ENCODE data around the gene POLR2B. TPM values are rescaled to one million over a fixed set of nuclear protein-coding genes. Genes with fewer than 3 reads are reported as not detected.

The POLR2B gene
- total RNA-seq, 1 experiment from 2014 or later = 117 TPM

DNA sequence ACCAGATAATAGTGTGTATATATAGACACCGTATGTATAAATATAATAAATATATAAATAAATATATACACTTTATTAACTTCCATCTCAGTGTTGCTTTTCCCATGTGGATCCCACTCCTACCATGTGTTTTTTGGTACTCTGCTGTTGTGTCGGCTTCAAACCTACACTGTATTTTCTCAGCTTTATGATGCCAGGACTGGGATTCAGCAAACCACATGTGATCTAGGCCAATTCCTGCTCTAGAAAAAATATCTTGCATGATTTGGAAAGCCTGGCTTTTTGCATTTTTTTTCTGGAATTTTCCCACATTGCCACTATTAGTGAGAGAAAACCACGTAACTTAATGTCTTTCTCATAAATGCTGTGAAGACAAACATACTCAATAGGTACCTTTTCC lies 55.8 kb downstream of the POLR2B start:
- Mint-ChIP-seq H3K27ac (no peak overlapping the region), H3K4me3 (no peak overlapping the region), H3K9me3 (no peaks in the 10 kb centered on the region), H3K4me1 (peaks cover 8% of the 10 kb centered on the region), H3K27me3 (ENCODE audit: low read depth) (no peaks in the 10 kb centered on the region), H3K36me3 (peaks cover 17% of the 10 kb centered on the region)
- CTCF ChIA-PET = interaction anchor here (1.3 to 1.5 kb wide), 2 partner anchors 129 to 156 kb away, joined by 3 to 6 read pairs; no protein-coding TSS in a partner anchor
- POLR2A ChIA-PET = interaction anchor here (0.8 kb wide), 1 partner anchor 31 kb away, joined by 4 read pairs; no protein-coding TSS in a partner anchor
- TF ChIP-seq FOXJ3 (CRISPR knock-in tag; IDR thresholded peaks at IDR 0.05; ENCODE audit: borderline replicate concordance) = no peak
- ATAC-seq (no peak), DNase-seq (ENCODE audit: low spot score) (no peak)

DNA sequence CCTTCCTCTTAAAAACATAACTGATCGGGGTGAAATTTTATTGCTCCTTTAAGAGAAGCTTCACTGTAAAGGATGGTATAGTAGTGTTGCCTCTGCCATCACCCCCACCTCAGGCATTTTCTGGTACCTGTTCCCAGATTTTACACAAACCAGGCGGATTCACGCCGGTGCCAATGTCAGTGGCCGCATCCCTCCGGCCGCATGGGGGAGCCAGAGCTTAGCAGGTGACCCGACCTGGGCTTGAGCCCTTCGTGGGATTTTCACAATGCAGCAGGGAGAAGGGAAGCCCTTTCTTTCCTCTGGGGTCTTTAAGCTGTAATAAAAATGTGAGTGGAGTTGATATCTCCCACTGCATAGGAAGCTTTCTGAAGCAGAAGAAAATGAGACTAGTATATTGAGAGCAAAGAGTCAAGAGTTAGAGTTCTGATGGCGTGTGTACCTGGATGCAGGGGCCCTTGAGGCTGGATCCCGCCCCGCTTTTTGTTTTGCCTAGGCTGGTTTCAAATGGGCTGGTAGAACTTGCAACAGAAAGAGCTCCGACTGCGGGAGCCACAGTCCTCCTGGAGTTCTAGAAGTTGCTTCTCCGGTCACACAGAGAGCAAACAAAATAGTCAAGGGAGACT lies 59.4 kb downstream of the POLR2B start:
- ATAC-seq (peak; percentile 92), DNase-seq (ENCODE audit: low spot score) (peak; percentile 85)
- Mint-ChIP-seq H3K4me1 (peaks cover 13% of the 10 kb centered on the region), H3K4me3 (peak overlapping the region; percentile 52), H3K9me3 (no peaks in the 10 kb centered on the region), H3K36me3 (no peaks in the 10 kb centered on the region), H3K27ac (no peak overlapping the region), H3K27me3 (ENCODE audit: low read depth) (no peaks in the 10 kb centered on the region; the same call in 1 of the 2 replicates)
- POLR2A ChIA-PET = interaction anchor here (1.7 kb wide), 1 partner anchor 125 kb away, joined by 5 read pairs; no protein-coding TSS in a partner anchor
- TF ChIP-seq, protein P1, sequence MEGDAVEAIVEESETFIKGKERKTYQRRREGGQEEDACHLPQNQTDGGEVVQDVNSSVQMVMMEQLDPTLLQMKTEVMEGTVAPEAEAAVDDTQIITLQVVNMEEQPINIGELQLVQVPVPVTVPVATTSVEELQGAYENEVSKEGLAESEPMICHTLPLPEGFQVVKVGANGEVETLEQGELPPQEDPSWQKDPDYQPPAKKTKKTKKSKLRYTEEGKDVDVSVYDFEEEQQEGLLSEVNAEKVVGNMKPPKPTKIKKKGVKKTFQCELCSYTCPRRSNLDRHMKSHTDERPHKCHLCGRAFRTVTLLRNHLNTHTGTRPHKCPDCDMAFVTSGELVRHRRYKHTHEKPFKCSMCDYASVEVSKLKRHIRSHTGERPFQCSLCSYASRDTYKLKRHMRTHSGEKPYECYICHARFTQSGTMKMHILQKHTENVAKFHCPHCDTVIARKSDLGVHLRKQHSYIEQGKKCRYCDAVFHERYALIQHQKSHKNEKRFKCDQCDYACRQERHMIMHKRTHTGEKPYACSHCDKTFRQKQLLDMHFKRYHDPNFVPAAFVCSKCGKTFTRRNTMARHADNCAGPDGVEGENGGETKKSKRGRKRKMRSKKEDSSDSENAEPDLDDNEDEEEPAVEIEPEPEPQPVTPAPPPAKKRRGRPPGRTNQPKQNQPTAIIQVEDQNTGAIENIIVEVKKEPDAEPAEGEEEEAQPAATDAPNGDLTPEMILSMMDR (IDR thresholded peaks at IDR 0.05) = peak; percentile 70; the same call in 1 of the 2 replicates
- TF ChIP-seq ETV6 (CRISPR knock-in tag; IDR thresholded peaks at IDR 0.05) (peak; percentile 41; the same call in 1 of the 2 replicates), ZNF219 (CRISPR knock-in tag; IDR thresholded peaks at IDR 0.05; ENCODE audit: borderline replicate concordance) (no peak)
- CTCF ChIA-PET = interaction anchor here (0.5 to 2.2 kb wide), 34 partner anchors 9 to 1210 kb away, joined by 3 to 40 read pairs (median 4); partner anchors contain the start of genes IGFBP7, NOA1 and POLR2B

DNA sequence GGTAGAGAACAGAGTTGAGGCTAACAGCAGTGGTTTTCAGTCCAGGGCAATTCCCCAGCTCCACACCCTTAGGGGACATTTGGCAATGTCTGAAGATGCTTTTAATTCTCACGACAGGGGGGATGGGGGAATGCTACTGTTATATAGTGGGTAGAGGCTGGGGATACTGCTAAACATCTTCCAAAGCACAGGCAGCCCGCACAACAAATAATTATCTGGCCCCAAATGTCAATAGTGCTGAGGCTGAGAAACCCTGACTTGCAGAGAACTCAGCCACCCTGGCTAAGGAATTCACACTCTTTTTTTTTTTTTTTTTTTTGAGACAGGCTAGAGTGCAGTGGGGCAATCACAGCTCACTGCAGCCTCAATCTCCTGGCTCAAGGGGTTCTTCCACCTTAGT lies 60.6 kb downstream of the POLR2B start:
- CTCF ChIA-PET = interaction anchor here (2.1 to 2.2 kb wide), 2 partner anchors 10 to 151 kb away, joined by 5 to 14 read pairs; no protein-coding TSS in a partner anchor
- Mint-ChIP-seq H3K4me1 (peaks cover 13% of the 10 kb centered on the region), H3K9me3 (no peaks in the 10 kb centered on the region), H3K27ac (no peak overlapping the region), H3K36me3 (no peaks in the 10 kb centered on the region), H3K27me3 (ENCODE audit: low read depth) (no peaks in the 10 kb centered on the region; the same call in 1 of the 2 replicates), H3K4me3 (no peak overlapping the region)
- POLR2A ChIA-PET = no interaction called here
- DNase-seq (ENCODE audit: low spot score) (no peak), ATAC-seq (no peak)
- TF ChIP-seq OVOL2 (CRISPR knock-in tag; IDR thresholded peaks at IDR 0.05; ENCODE audit: borderline replicate concordance) (no peak), ZNF219 (CRISPR knock-in tag; IDR thresholded peaks at IDR 0.05; ENCODE audit: borderline replicate concordance) (no peak), IRF2 (CRISPR knock-in tag; IDR thresholded peaks at IDR 0.05; ENCODE audit: borderline replicate concordance, low read depth) (no peak), ATF1 (CRISPR knock-in tag; IDR thresholded peaks at IDR 0.05) (no peak), ZBTB21 (CRISPR knock-in tag; IDR thresholded peaks at IDR 0.05; ENCODE audit: borderline replicate concordance) (no peak), RELA (CRISPR knock-in tag; IDR thresholded peaks at IDR 0.05; ENCODE audit: borderline replicate concordance) (no peak), NR3C1 (CRISPR knock-in tag; conservative IDR thresholded peaks at IDR 0.05; ENCODE audit: low read depth) (no peak), ETV6 (CRISPR knock-in tag; IDR thresholded peaks at IDR 0.05) (no peak), GRHL2 (CRISPR knock-in tag; IDR thresholded peaks at IDR 0.05; ENCODE audit: insufficient replicate concordance, severe bottlenecking) (no peak), NFYB (CRISPR knock-in tag; conservative IDR thresholded peaks at IDR 0.05; ENCODE audit: low read depth) (no peak), PRRX2 (CRISPR knock-in tag; IDR thresholded peaks at IDR 0.05) (no peak)
- TF ChIP-seq, protein P2, sequence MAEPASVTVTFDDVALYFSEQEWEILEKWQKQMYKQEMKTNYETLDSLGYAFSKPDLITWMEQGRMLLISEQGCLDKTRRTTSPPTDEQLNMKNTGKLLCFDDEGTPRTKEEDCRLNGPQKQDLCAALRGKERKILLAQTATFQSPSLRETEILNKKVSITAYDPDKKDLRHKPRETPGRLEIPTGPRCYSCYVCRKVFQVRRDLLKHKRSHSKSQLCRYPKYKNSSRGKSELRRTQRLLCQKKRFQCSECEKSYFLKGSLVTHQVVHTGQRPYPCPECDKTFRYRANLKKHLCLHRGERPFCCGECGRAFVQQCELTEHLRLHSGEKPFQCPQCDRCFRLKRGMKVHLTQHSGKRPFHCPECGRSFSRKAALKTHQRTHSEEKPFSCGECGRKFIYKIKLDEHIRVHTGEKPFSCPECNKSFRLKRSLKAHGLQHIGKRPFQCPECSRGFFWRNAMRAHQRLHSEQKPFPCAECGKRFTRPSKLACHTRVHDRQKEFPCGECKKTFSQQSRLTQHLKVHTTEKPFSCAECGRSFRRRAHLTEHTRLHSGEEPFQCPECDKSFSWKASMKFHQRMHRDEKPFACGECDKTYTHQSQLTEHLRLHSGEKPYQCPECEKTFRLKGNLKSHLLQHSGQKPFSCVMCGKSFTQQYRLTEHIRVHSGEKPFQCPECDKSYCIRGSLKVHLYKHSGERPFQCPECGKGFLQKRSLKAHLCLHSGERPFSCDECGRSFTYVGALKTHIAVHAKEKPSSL (CRISPR knock-in tag; conservative IDR thresholded peaks at IDR 0.05) = no peak
- TF ChIP-seq, protein P3, sequence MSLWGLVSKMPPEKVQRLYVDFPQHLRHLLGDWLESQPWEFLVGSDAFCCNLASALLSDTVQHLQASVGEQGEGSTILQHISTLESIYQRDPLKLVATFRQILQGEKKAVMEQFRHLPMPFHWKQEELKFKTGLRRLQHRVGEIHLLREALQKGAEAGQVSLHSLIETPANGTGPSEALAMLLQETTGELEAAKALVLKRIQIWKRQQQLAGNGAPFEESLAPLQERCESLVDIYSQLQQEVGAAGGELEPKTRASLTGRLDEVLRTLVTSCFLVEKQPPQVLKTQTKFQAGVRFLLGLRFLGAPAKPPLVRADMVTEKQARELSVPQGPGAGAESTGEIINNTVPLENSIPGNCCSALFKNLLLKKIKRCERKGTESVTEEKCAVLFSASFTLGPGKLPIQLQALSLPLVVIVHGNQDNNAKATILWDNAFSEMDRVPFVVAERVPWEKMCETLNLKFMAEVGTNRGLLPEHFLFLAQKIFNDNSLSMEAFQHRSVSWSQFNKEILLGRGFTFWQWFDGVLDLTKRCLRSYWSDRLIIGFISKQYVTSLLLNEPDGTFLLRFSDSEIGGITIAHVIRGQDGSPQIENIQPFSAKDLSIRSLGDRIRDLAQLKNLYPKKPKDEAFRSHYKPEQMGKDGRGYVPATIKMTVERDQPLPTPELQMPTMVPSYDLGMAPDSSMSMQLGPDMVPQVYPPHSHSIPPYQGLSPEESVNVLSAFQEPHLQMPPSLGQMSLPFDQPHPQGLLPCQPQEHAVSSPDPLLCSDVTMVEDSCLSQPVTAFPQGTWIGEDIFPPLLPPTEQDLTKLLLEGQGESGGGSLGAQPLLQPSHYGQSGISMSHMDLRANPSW (CRISPR knock-in tag; conservative IDR thresholded peaks at IDR 0.05; ENCODE audit: low read depth) = no peak
- TF ChIP-seq, protein P4, sequence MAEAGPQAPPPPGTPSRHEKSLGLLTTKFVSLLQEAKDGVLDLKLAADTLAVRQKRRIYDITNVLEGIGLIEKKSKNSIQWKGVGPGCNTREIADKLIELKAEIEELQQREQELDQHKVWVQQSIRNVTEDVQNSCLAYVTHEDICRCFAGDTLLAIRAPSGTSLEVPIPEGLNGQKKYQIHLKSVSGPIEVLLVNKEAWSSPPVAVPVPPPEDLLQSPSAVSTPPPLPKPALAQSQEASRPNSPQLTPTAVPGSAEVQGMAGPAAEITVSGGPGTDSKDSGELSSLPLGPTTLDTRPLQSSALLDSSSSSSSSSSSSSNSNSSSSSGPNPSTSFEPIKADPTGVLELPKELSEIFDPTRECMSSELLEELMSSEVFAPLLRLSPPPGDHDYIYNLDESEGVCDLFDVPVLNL (CRISPR knock-in tag; IDR thresholded peaks at IDR 0.05; ENCODE audit: borderline replicate concordance, low read depth) = no peak
- TF ChIP-seq, protein P5, sequence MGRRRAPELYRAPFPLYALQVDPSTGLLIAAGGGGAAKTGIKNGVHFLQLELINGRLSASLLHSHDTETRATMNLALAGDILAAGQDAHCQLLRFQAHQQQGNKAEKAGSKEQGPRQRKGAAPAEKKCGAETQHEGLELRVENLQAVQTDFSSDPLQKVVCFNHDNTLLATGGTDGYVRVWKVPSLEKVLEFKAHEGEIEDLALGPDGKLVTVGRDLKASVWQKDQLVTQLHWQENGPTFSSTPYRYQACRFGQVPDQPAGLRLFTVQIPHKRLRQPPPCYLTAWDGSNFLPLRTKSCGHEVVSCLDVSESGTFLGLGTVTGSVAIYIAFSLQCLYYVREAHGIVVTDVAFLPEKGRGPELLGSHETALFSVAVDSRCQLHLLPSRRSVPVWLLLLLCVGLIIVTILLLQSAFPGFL (CRISPR knock-in tag; IDR thresholded peaks at IDR 0.05; ENCODE audit: borderline replicate concordance) = no peak
